Natural killer cell treated with Interleukin-12 subunit alpha and Interleukin-12 subunit beta and Interleukin-15 and Interleukin-18, amount 100 ng/mL, for 72 hours (primary cell): ENCODE data around the gene FASN. TPM values are rescaled to one million over a fixed set of nuclear protein-coding genes. Genes with fewer than 3 reads are reported as not detected.
A peak's percentile ranks its signal among the peaks of the same experiment; 100 is the strongest.

Experiments
- ATAC-seq, 2 donors: fragments of 150-1000 bp; cut with Tn5 transposase in 1 of 2; sonication (Bioruptor Pico), chemical (Tn5 transposase) in 1 of 2; 2 replicates each; pipeline ENCODE4 v1.10.0; 2021
- DNase-seq: peaks from one replicate; pipeline ENCODE4 v3.0.0; 2022; ENCODE audit warnings: low spot score
- H3K27ac Mint-ChIP-seq, 2 donors: 1 replicate in 1 of 2; 2 replicates in 1 of 2; pipeline ENCODE4 v1.8.0; 2022; ENCODE audit warnings: mixed read lengths in 2 of 2, mild to moderate bottlenecking in 1 of 2, moderate library complexity in 1 of 2
- H3K27me3 Mint-ChIP-seq, 2 donors: 1 replicate in 1 of 2; 2 replicates in 1 of 2; pipeline ENCODE4 v1.8.0; 2022; ENCODE audit warnings: mixed read lengths in 2 of 2
- H3K36me3 Mint-ChIP-seq: one replicate; pipeline ENCODE4 v1.8.0; 2022; ENCODE audit warnings: mixed read lengths
- H3K4me1 Mint-ChIP-seq, 2 donors: 1 replicate in 1 of 2; 2 replicates in 1 of 2; pipeline ENCODE4 v1.8.0; 2022; ENCODE audit warnings: low read depth in 2 of 2, mixed read lengths in 2 of 2, mild to moderate bottlenecking in 1 of 2
- H3K4me3 Mint-ChIP-seq: one replicate; pipeline ENCODE4 v1.8.0; 2022; ENCODE audit warnings: mixed read lengths
- H3K9me3 Mint-ChIP-seq: 2 replicates; pipeline ENCODE4 v1.8.0; 2022; ENCODE audit warnings: mixed read lengths
- total RNA-seq, 2 donors: library from RNA; stranded (reverse); gene quantifications; one replicate each; pipeline ENCODE4 v1.2.3, GENCODE V29; 2022

Gene FASN
- total RNA-seq, 2 donors from 2014 or later = 195 to 451 TPM

DNA sequence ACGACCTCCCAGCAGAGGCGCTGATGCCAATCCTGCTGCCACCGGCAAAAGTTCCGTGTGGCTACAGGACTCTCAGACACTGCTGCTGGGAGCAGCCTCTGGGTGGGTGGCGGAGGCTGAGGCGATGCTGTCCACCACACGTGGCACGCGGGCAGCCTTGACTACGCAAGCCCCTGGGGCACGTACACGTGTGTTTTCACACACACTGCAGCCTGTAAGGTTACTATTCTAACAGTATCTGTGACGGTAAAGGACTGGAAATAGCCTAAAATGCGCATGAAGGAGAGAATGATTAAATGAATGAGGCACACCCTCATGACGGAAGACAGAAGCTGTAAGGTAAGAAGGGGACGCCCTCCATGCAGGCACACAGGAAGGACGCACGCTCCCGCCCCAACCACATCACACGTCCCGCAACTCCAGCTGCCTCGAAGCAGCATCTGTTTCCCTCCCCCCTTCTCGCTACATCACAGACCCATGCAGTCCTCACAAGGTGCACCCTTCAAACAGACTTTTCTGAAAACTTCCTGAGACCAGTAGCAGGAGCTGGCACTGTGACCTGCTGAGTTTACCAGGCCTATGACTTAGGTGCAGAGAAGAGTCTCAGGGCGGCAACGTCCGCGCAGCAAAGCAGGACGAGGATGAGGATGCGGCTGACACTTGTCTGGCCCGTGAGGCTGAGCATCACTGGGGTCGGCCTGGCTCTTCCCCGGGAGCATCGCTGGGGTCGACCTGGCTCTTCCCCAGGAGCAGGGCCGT, 28.7 kb upstream of the FASN start:
- no peak for DNase-seq
- Mint-ChIP-seq H3K4me1 (peaks cover 5 to 8% of the 10 kb centered on the region in 2 donors), H3K9me3 (no peaks in the 10 kb centered on the region), H3K36me3 (no peaks in the 10 kb centered on the region), H3K4me3 (peak overlapping the region; percentile 67), H3K27ac (no peak overlapping the region), H3K27me3 (no peaks in the 10 kb centered on the region)
- peak; percentile 53 to 76 for ATAC-seq

DNA sequence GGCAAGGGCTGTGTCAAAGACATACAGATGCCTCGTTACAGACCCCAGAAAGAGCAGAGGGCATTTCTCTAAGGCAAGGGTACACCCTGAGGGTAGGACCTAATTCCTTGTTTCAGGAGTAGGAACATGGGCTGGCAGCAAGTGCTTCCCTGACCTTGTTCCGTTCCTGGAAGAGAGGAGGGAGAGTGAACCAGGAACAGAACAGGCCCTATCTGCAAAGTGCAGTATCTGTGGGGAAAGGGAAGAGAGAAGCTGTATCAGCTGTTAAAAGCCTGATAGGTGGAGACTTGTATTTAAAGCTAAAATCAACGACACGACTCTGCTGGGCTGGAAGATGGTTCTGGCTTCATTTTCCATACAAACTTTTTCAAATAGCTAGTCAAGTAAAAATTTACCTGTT, 26.1 kb upstream of the FASN start:
- DNase-seq = no peak
- no peak for ATAC-seq
- Mint-ChIP-seq H3K4me3 (no peak overlapping the region), H3K27me3 (no peaks in the 10 kb centered on the region), H3K4me1 (peaks cover 5 to 8% of the 10 kb centered on the region in 2 donors), H3K27ac (no peak overlapping the region), H3K9me3 (no peaks in the 10 kb centered on the region), H3K36me3 (no peaks in the 10 kb centered on the region)

DNA sequence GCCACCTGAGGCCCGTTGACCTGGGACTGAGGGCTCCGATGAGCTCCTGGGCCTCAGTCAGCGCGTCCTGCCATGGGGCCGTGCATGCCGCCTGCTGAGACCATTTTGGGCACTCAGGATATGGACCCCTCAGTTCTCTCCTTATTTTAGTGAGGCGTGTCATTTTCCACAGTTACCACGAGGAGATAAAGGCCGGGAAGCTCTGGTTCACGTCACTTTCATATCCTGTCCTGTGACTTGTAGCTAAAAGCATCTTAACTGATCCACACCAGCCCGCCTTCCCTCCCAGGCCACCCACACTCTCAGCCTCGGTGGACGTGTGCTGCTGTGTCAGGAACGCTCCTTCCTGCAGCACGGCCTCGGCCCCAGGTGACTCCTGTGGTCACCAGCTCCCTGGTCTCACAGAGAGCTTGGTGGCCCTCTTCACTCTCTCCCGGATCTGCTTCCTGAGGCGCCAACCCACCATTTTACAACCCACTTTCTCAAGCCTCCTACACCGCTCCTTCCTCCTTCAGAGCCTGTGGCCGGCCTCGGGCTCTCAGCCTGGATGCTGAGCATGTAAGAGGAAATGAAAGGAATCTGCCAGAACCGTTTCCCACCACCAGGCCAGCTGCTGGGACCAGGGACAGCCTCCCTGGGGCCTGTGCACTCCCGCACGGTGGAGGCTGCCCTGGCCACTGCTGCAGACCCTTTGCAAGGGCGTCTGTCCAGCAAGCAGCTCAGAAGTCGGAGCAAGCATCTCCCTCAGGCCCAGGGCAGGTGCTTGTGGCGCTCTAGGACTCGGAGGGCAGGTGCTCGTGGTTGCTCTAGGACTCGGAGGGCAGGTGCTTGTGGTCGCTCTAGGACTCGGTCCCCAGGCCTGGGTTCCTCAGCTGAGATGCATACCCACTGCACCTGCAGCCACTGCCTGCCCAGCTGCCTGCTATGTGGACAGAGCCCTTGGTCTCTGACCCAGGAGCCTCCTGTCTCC, 23.9 kb upstream of the FASN start:
- no peak for ATAC-seq
- no peaks in the 10 kb centered on the region for H3K27me3 Mint-ChIP-seq
- no peak for DNase-seq
- peaks cover 5 to 7% of the 10 kb centered on the region in 2 donors for H3K4me1 Mint-ChIP-seq
- no peak overlapping the region for H3K27ac Mint-ChIP-seq
- H3K4me3 Mint-ChIP-seq = no peak overlapping the region
- no peaks in the 10 kb centered on the region for H3K36me3 Mint-ChIP-seq
- no peaks in the 10 kb centered on the region for H3K9me3 Mint-ChIP-seq

- no peak overlapping the region for H3K27ac Mint-ChIP-seq
- no peaks in the 10 kb centered on the region for H3K27me3 Mint-ChIP-seq
- no peak for DNase-seq
- no peak for ATAC-seq
- no peaks in the 10 kb centered on the region for H3K9me3 Mint-ChIP-seq
- peaks cover 0 to under 1% of the 10 kb centered on the region in 2 donors for H3K4me1 Mint-ChIP-seq
- no peak overlapping the region for H3K4me3 Mint-ChIP-seq
- no peaks in the 10 kb centered on the region for H3K36me3 Mint-ChIP-seq
Measured at GRCh38 chr17:82121246-82121645, 23.2 kb upstream of the FASN start.

GRCh38 chr17:82120148-82120547, 22.1 kb upstream of the FASN start:
- DNase-seq (no peak), ATAC-seq (no peak)
- Mint-ChIP-seq H3K27ac (no peak overlapping the region), H3K4me3 (no peak overlapping the region), H3K4me1 (no peaks in the 10 kb centered on the region), H3K27me3 (no peaks in the 10 kb centered on the region), H3K9me3 (no peaks in the 10 kb centered on the region), H3K36me3 (no peaks in the 10 kb centered on the region)

- Mint-ChIP-seq H3K4me3 (no peak overlapping the region), H3K27ac (no peak overlapping the region), H3K9me3 (no peaks in the 10 kb centered on the region), H3K4me1 (no peaks in the 10 kb centered on the region), H3K27me3 (no peaks in the 10 kb centered on the region), H3K36me3 (no peaks in the 10 kb centered on the region)
- DNase-seq (no peak), ATAC-seq (no peak)
Measured at GRCh38 chr17:82118815-82119380, 20.9 kb upstream of the FASN start.

DNA sequence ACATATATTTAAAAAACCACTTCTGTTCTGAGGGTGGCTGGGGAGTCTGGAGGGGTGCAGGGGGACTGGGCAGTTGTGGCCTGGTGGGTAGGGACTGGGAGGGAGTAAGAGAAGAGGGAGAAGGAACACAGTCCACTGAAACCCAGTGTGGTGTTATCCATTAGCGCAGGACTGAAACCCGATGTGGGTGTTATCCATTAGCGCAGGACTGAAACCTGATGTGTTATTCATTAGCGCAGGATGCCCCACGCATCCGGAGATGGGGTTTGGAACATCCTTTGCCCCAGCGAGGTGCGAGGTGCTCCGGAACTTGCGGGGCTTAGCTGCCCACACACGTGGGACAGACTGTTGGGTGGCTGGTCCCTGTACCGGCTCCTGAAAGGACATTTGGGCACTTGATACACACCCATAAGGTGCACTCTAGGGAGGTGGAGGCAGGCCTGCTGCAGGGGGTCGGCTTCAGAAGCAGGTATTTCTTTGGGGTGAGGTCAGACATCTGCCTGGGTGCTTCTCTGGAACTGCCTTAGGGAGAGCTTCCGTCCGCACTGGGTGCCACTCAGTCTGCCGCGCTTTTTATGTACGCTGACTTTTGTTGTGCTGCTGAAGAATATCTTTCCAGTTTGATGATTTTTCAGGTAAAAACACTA, 20.3 kb upstream of the FASN start:
- H3K27me3 Mint-ChIP-seq = no peaks in the 10 kb centered on the region
- no peak overlapping the region for H3K4me3 Mint-ChIP-seq
- no peak overlapping the region for H3K27ac Mint-ChIP-seq
- no peaks in the 10 kb centered on the region for H3K9me3 Mint-ChIP-seq
- H3K4me1 Mint-ChIP-seq = no peaks in the 10 kb centered on the region
- ATAC-seq (no peak), DNase-seq (no peak)
- no peaks in the 10 kb centered on the region for H3K36me3 Mint-ChIP-seq

GRCh38 chr17:82117139-82118090, 19.4 kb upstream of the FASN start:
- Mint-ChIP-seq H3K9me3 (no peaks in the 10 kb centered on the region), H3K36me3 (no peaks in the 10 kb centered on the region), H3K27ac (no peak overlapping the region), H3K4me1 (no peaks in the 10 kb centered on the region), H3K27me3 (no peaks in the 10 kb centered on the region), H3K4me3 (no peak overlapping the region)
- DNase-seq (no peak), ATAC-seq (no peak)

DNA sequence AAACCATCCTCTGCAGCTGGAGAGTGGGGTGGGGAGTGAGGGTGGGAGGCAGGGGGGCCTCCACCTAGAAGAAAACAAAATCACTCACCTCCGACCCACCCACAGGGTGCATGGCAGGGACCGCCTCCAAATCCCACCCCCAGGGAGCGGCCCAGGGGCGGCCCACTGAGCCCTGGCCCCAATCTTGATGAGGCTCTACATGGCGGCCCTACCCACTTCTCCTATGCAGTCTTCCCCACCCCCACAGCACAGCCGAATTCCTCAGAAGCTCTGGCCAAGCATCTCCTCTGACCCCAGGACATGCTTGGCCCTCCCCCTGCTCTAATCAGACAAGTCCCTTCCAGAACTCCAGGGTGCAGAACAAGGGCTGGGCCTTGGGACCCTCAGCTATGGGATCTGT, 18.2 kb upstream of the FASN start:
- H3K4me3 Mint-ChIP-seq = no peak overlapping the region
- H3K27me3 Mint-ChIP-seq = no peaks in the 10 kb centered on the region
- DNase-seq = no peak
- no peaks in the 10 kb centered on the region for H3K9me3 Mint-ChIP-seq
- no peak overlapping the region for H3K27ac Mint-ChIP-seq
- no peaks in the 10 kb centered on the region for H3K36me3 Mint-ChIP-seq
- ATAC-seq = no peak
- H3K4me1 Mint-ChIP-seq = no peaks in the 10 kb centered on the region

- H3K27ac Mint-ChIP-seq = no peak overlapping the region
- no peaks in the 10 kb centered on the region for H3K27me3 Mint-ChIP-seq
- no peak overlapping the region for H3K4me3 Mint-ChIP-seq
- DNase-seq = peak; percentile 41
- no peaks in the 10 kb centered on the region for H3K36me3 Mint-ChIP-seq
- no peaks in the 10 kb centered on the region for H3K9me3 Mint-ChIP-seq
- no peak for ATAC-seq
- H3K4me1 Mint-ChIP-seq = no peaks in the 10 kb centered on the region
Measured at GRCh38 chr17:82114872-82115271, 16.8 kb upstream of the FASN start.

DNA sequence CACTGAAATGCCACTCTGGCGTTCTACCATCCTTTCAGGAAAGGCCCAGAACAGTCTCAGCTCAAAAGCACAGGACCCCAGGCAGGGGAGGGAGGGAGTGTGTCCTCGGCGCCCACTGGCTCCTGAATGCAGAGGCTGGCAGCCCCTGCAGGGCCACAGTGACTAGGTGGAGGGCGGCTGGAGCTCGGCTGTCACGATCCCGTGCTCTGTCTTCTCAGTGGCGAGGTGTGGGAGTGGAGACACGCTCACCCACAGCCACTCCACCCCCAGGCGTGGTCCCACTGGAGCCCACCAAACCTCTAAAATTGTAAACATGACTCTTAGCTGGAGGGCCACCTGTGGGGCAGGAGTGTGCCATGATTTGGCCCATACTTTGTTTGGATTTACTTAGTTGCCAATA, 16.4 kb upstream of the FASN start:
- peak; percentile 12 for DNase-seq
- H3K4me1 Mint-ChIP-seq = no peaks in the 10 kb centered on the region
- H3K9me3 Mint-ChIP-seq = no peaks in the 10 kb centered on the region
- H3K27me3 Mint-ChIP-seq = no peaks in the 10 kb centered on the region
- no peak for ATAC-seq
- H3K4me3 Mint-ChIP-seq = no peak overlapping the region
- no peaks in the 10 kb centered on the region for H3K36me3 Mint-ChIP-seq
- no peak overlapping the region for H3K27ac Mint-ChIP-seq

GRCh38 chr17:82113941-82114340, 15.9 kb upstream of the FASN start:
- H3K4me3 Mint-ChIP-seq = no peak overlapping the region
- ATAC-seq = no peak
- no peaks in the 10 kb centered on the region for H3K36me3 Mint-ChIP-seq
- H3K4me1 Mint-ChIP-seq = no peaks in the 10 kb centered on the region
- peak; percentile 26 for DNase-seq
- H3K27me3 Mint-ChIP-seq = no peaks in the 10 kb centered on the region
- no peaks in the 10 kb centered on the region for H3K9me3 Mint-ChIP-seq
- no peak overlapping the region for H3K27ac Mint-ChIP-seq

- Mint-ChIP-seq H3K9me3 (no peaks in the 10 kb centered on the region), H3K27ac (no peak overlapping the region), H3K4me1 (no peaks in the 10 kb centered on the region)
Measured at GRCh38 chr17:82113422-82113821, 15.4 kb upstream of the FASN start.

More at GRCh38 chr17:82113422-82113821, 15.4 kb upstream of the FASN start:
- ATAC-seq = no peak
- H3K4me3 Mint-ChIP-seq = no peak overlapping the region
- DNase-seq = peak; percentile 15
- H3K36me3 Mint-ChIP-seq = no peaks in the 10 kb centered on the region
- H3K27me3 Mint-ChIP-seq = no peaks in the 10 kb centered on the region
